ENCODE measurements around the gene KLK8.

DNA sequence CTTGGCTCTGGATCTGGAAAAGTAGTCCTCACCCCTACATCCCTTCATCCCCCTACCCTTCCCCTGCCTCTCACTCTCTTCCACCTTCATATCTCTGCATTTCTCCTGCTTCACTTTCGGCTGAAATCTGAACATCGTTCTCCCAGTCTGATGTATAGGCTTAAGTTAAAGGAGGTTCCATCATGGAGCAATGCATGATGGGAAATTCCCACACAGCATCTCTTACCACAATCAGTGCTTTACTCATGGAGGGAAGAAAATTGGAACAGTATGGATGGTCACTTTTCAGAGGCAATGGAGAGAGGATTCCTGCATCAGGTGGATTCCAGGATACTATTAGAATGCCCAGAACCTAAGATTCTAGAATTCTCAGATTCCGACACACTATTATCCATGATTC lies 6.1 kb upstream of the KLK8 start:
- TF ChIP-seq, protein P1, sequence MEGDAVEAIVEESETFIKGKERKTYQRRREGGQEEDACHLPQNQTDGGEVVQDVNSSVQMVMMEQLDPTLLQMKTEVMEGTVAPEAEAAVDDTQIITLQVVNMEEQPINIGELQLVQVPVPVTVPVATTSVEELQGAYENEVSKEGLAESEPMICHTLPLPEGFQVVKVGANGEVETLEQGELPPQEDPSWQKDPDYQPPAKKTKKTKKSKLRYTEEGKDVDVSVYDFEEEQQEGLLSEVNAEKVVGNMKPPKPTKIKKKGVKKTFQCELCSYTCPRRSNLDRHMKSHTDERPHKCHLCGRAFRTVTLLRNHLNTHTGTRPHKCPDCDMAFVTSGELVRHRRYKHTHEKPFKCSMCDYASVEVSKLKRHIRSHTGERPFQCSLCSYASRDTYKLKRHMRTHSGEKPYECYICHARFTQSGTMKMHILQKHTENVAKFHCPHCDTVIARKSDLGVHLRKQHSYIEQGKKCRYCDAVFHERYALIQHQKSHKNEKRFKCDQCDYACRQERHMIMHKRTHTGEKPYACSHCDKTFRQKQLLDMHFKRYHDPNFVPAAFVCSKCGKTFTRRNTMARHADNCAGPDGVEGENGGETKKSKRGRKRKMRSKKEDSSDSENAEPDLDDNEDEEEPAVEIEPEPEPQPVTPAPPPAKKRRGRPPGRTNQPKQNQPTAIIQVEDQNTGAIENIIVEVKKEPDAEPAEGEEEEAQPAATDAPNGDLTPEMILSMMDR (IDR thresholded peaks at IDR 0.05; ENCODE audit: insufficient read depth, low read depth, low read length) = no peak
- TF ChIP-seq EZH2 (IDR thresholded peaks at IDR 0.05; ENCODE audit: insufficient read depth, low read length) = no peak

Data from astrocyte (in vitro differentiated cells and primary cell).